CD14-positive monocyte (primary cell): ENCODE results near the gene CADM2. TPM values are rescaled to one million over a fixed set of nuclear protein-coding genes. Genes with fewer than 3 reads are reported as not detected.

Experiments
- DNase-seq, 3 donors: peaks; one replicate each; pipeline ENCODE4 v3.0.0-alpha.2; 2011 to 2022
- H2AFZ ChIP-seq: 2 replicates; pipeline ENCODE4 v1.6.0; 2012; ENCODE audit warnings: mild to moderate bottlenecking, low read depth, low read length, inconsistent platforms; ENCODE audit not compliant: insufficient read depth, poor library complexity, severe bottlenecking
- H3K27ac ChIP-seq, 2 donors: 1 replicate in 1 of 2; 2 replicates in 1 of 2; pipeline ENCODE4 v1.5.1; 2012 to 2013; ENCODE audit warnings: low read length in 2 of 2, control low read depth in 1 of 2, inconsistent platforms in 1 of 2, low read depth in 1 of 2, mild to moderate bottlenecking in 1 of 2
- H3K27me3 ChIP-seq, 2 donors: one replicate each; pipeline versions ENCODE4 v1.6.0 to v1.6.1; 2011 to 2013; ENCODE audit warnings: low read length in 2 of 2; ENCODE audit not compliant: control insufficient read depth in 2 of 2, insufficient read depth in 2 of 2
- H3K36me3 ChIP-seq, 2 donors: replicated peaks in 1 of 2; 1 replicate in 1 of 2; 2 replicates in 1 of 2; pipeline versions ENCODE4 v1.5.1 to v1.6.1; 2012 to 2013; ENCODE audit warnings: low read length in 2 of 2, control low read depth in 1 of 2, inconsistent platforms in 1 of 2, mild to moderate bottlenecking in 1 of 2; ENCODE audit not compliant: insufficient read depth in 2 of 2, control insufficient read depth in 1 of 2
- H3K4me1 ChIP-seq, 2 donors: 1 replicate in 1 of 2; 2 replicates in 1 of 2; pipeline versions ENCODE4 v1.5.1 to v1.6.1; 2012 to 2013; ENCODE audit warnings: low read length in 2 of 2, control low read depth in 1 of 2, inconsistent platforms in 1 of 2, mild to moderate bottlenecking in 1 of 2, moderate library complexity in 1 of 2; ENCODE audit not compliant: insufficient read depth in 2 of 2, control insufficient read depth in 1 of 2
- H3K4me2 ChIP-seq: replicated peaks from 2 replicates; pipeline ENCODE3; 2012; ENCODE audit warnings: low read length, moderate library complexity, mild to moderate bottlenecking; ENCODE audit not compliant: poor library complexity, severe bottlenecking; ENCODE audit errors: extremely low read depth
- H3K4me3 ChIP-seq, 3 experiments: fragments of 200-600 bp in 1 of 3; sonication (generic) in 1 of 3; replicated peaks in 1 of 3; 1 replicate in 2 of 3; 2 replicates in 1 of 3; pipeline ENCODE4 v1.5.1; 2011 to 2013; ENCODE audit warnings: low read length in 3 of 3, mild to moderate bottlenecking in 3 of 3, control low read depth in 2 of 3, low read depth in 2 of 3, inconsistent platforms in 1 of 3, moderate library complexity in 1 of 3
- H3K79me2 ChIP-seq: 2 replicates; pipeline ENCODE4 v1.6.0; 2012; ENCODE audit warnings: mild to moderate bottlenecking, control low read depth, inconsistent platforms, low read length, moderate library complexity; ENCODE audit not compliant: insufficient read depth
- H3K9ac ChIP-seq: 2 replicates; pipeline ENCODE4 v1.6.0; 2017; ENCODE audit warnings: low read length, mild to moderate bottlenecking; ENCODE audit not compliant: insufficient read depth, poor library complexity, severe bottlenecking
- H3K9me3 ChIP-seq, 2 donors: replicated peaks in 1 of 2; 1 replicate in 1 of 2; 2 replicates in 1 of 2; pipeline versions ENCODE4 v1.5.1 to v1.6.1; 2012 to 2013; ENCODE audit warnings: low read length in 2 of 2, control low read depth in 1 of 2; ENCODE audit not compliant: control insufficient read depth in 1 of 2, insufficient read depth in 1 of 2
- H4K20me1 ChIP-seq: 2 replicates; pipeline ENCODE4 v1.6.0; 2012; ENCODE audit warnings: mild to moderate bottlenecking, low read length, control low read depth, moderate library complexity; ENCODE audit not compliant: insufficient read depth
- H3K27ac Mint-ChIP-seq, 7 donors: one replicate each; pipeline ENCODE4 v1.8.0; 2020; ENCODE audit warnings: mild to moderate bottlenecking in 7 of 7, mixed read lengths in 7 of 7, moderate library complexity in 6 of 7, inconsistent platforms in 2 of 7
- H3K27me3 Mint-ChIP-seq, 3 donors: one replicate each; pipeline ENCODE4 v1.8.0; 2021 to 2022; ENCODE audit warnings: low read depth in 3 of 3, mild to moderate bottlenecking in 3 of 3, mixed read lengths in 3 of 3, moderate library complexity in 3 of 3, inconsistent platforms in 1 of 3
- H3K36me3 Mint-ChIP-seq, 2 donors: one replicate each; pipeline ENCODE4 v1.8.0; 2020; ENCODE audit warnings: mixed read lengths in 2 of 2, inconsistent platforms in 1 of 2, mild to moderate bottlenecking in 1 of 2
- H3K4me1 Mint-ChIP-seq: one replicate; pipeline ENCODE4 v1.8.0; 2020; ENCODE audit warnings: mild to moderate bottlenecking, mixed read lengths
- H3K4me3 Mint-ChIP-seq, 2 donors: one replicate each; pipeline ENCODE4 v1.8.0; 2020; ENCODE audit warnings: mild to moderate bottlenecking in 2 of 2, mixed read lengths in 2 of 2, moderate library complexity in 1 of 2
- H3K9me3 Mint-ChIP-seq, 7 donors: one replicate each; pipeline ENCODE4 v1.8.0; 2020 to 2022; ENCODE audit warnings: mixed read lengths in 7 of 7, mild to moderate bottlenecking in 6 of 7, moderate library complexity in 6 of 7, inconsistent platforms in 2 of 7
- CTCF ChIP-seq: fragments of 200-600 bp; IDR thresholded peaks from one replicate; pipeline ENCODE4 v1.8.0; 2022; ENCODE audit warnings: antibody characterized with exemption, mild to moderate bottlenecking
- WGBS: methylation state at CpG from one replicate; pipeline ENCODE4 v1.1.5; 2013; ENCODE audit warnings: missing lambda C conversion rate; ENCODE audit not compliant: insufficient coverage; 5-methylcytosine and 5-hydroxymethylcytosine counted together
- intact Hi-C, 2 donors: fragments of 100-400 bp; cut with micrococcal nuclease; formaldehyde crosslinking; loops; one replicate each; pipeline versions ENCODE4 v1.15.0 to v1.15.1; 2023
- polyA plus RNA-seq, 3 donors: library from polyadenylated mRNA; depleted of rRNA in 1 of 3; unstranded in 2 of 3; stranded (reverse) in 1 of 3; fragments of 300-500 nt in 2 of 3; fragments of >200 nt in 1 of 3; fragmentation: Illumina TruSeq in 2 of 3; gene quantifications; 1 replicate in 2 of 3; 2 replicates in 1 of 3; pipeline ENCODE4 v1.2.3, GENCODE V29; 2012 to 2021

The CADM2 gene
- polyA plus RNA-seq, 3 donors = not detected

GRCh38 chr3:85102781-85103180 lies 144.0 kb downstream of the CADM2 start:
- H3K9me3 ChIP-seq = no peaks in the 10 kb centered on the region
- no CpG with 5 or more reads among the region's 1 CpG for WGBS

GRCh38 chr3:85110393-85110792 lies 151.6 kb downstream of the CADM2 start:
- Histone ChIP-seq H3K27ac (no peak overlapping the region), H3K36me3 (no peaks in the 10 kb centered on the region), H3K4me3 (no peak overlapping the region), H3K79me2 (no peaks in the 10 kb centered on the region), H2AFZ (no peak overlapping the region), H3K4me2 (no peak overlapping the region), H3K27me3 (no peaks in the 10 kb centered on the region), H4K20me1 (no peaks in the 10 kb centered on the region), H3K9ac (no peak overlapping the region), H3K4me1 (no peaks in the 10 kb centered on the region), H3K9me3 (no peaks in the 10 kb centered on the region)
- Mint-ChIP-seq H3K9me3 (peaks cover 0 to 4% (median 0%) of the 10 kb centered on the region in 7 donors), H3K4me3 (no peak overlapping the region), H3K4me1 (no peaks in the 10 kb centered on the region), H3K27me3 (peaks cover 0 to 2% (median 0%) of the 10 kb centered on the region in 3 donors), H3K36me3 (no peaks in the 10 kb centered on the region), H3K27ac (no peak overlapping the region)
- no CpG with 5 or more reads among the region's 2 CpGs for WGBS
- no peak for TF ChIP-seq CTCF
- intact Hi-C loops = no loop called here
- DNase-seq = no peak

More at GRCh38 chr3:85102781-85103180, 144.0 kb downstream of the CADM2 start:
- H3K27me3 Mint-ChIP-seq = no peaks in the 10 kb centered on the region
- intact Hi-C loops = no loop called here
- no peaks in the 10 kb centered on the region for H4K20me1 ChIP-seq
- no peak overlapping the region for H3K4me3 ChIP-seq
- H3K9ac ChIP-seq = no peak overlapping the region
- no peak for DNase-seq
- no peaks in the 10 kb centered on the region for H3K4me1 ChIP-seq
- no peak overlapping the region for H3K4me3 Mint-ChIP-seq
- no peaks in the 10 kb centered on the region for H3K27me3 ChIP-seq
- H3K4me1 Mint-ChIP-seq = no peaks in the 10 kb centered on the region
- H3K36me3 Mint-ChIP-seq = no peaks in the 10 kb centered on the region
- H3K27ac ChIP-seq = no peak overlapping the region
- H3K79me2 ChIP-seq = no peaks in the 10 kb centered on the region
- H3K36me3 ChIP-seq = no peaks in the 10 kb centered on the region
- TF ChIP-seq CTCF = no peak
- no peak overlapping the region for H3K4me2 ChIP-seq
- H3K27ac Mint-ChIP-seq = no peak overlapping the region
- no peak overlapping the region for H2AFZ ChIP-seq
- H3K9me3 Mint-ChIP-seq = peaks cover 0 to 7% (median 5%) of the 10 kb centered on the region in 7 donors
